B cell (primary cell): Measurements from ENCODE around the gene FAM3B. TPM values are rescaled to one million over a fixed set of nuclear protein-coding genes. Genes with fewer than 3 reads are reported as not detected.

Source experiments
- ATAC-seq: fragments of 200-7000 bp; cut with Tn5 transposase; one replicate; pipeline ENCODE4 v1.10.0; 2021; ENCODE audit warnings: low read depth, mild to moderate bottlenecking, moderate number of reproducible peaks, moderate library complexity
- CTCF ChIA-PET: fragments of 350-600 bp; sonication (Branson Sonifier 250); formaldehyde crosslinking; loops from one replicate; lab custom pipeline; 2021; ENCODE audit warnings: antibody characterized with exemption, inconsistent platforms; lab: Charles Lee
- POLR2A ChIA-PET: fragments of 350-600 bp; sonication (Branson Sonifier 250); formaldehyde crosslinking; loops from one replicate; lab custom pipeline; 2021; ENCODE audit warnings: antibody characterized with exemption; lab: Charles Lee
- DNase-seq: peaks from one replicate; pipeline ENCODE4 v3.0.0; 2013
- H2AFZ ChIP-seq: 2 replicates; pipeline ENCODE4 v1.6.1; 2012; ENCODE audit warnings: mild to moderate bottlenecking, low read depth, low read length; ENCODE audit not compliant: insufficient read depth, poor library complexity, severe bottlenecking
- H3K27ac ChIP-seq, 2 donors: 1 replicate in 1 of 2; 2 replicates in 1 of 2; pipeline ENCODE4 v1.5.1; 2012 to 2013; ENCODE audit warnings: low read length in 2 of 2, mild to moderate bottlenecking in 2 of 2, moderate library complexity in 1 of 2
- H3K27me3 ChIP-seq, 4 experiments: fragments of 200-600 bp in 1 of 4; sonication (generic) in 1 of 4; replicated peaks in 1 of 4; 1 replicate in 2 of 4; 2 replicates in 2 of 4; pipeline versions ENCODE4 v1.6.1 to v1.7.0; 2013 to 2016; ENCODE audit warnings: low read length in 3 of 4, mild to moderate bottlenecking in 2 of 4, mixed read lengths in 1 of 4, moderate library complexity in 1 of 4; ENCODE audit not compliant: insufficient read depth in 4 of 4, control insufficient read depth in 3 of 4; ENCODE audit errors: control extremely low read depth in 1 of 4
- H3K36me3 ChIP-seq, 2 experiments: replicated peaks in 1 of 2; 1 replicate in 1 of 2; 2 replicates in 1 of 2; pipeline versions ENCODE4 v1.6.1 to v1.7.1; 2013; ENCODE audit warnings: low read length in 1 of 2; ENCODE audit not compliant: insufficient read depth in 2 of 2, control insufficient read depth in 1 of 2; ENCODE audit errors: control extremely low read depth in 1 of 2, extremely low read depth in 1 of 2
- H3K4me1 ChIP-seq, 2 donors: fragments of 200-600 bp in 1 of 2; sonication (generic) in 1 of 2; 1 replicate in 1 of 2; 2 replicates in 1 of 2; pipeline versions ENCODE4 v1.5.1 to v1.6.1; 2013 to 2017; ENCODE audit warnings: low read length in 2 of 2; ENCODE audit not compliant: control insufficient read depth in 2 of 2, insufficient read depth in 2 of 2
- H3K4me2 ChIP-seq: replicated peaks from 2 replicates; pipeline ENCODE3; 2012; ENCODE audit warnings: mild to moderate bottlenecking, low read depth, low read length; ENCODE audit not compliant: poor library complexity, severe bottlenecking
- H3K4me3 ChIP-seq, 5 experiments: fragments of 200-600 bp in 1 of 5; sonication (generic) in 1 of 5; 1 replicate in 3 of 5; 2 replicates in 2 of 5; pipeline versions ENCODE4 v1.5.1 to v1.7.0; 2011 to 2016; ENCODE audit warnings: low read length in 4 of 5, mild to moderate bottlenecking in 4 of 5, low read depth in 2 of 5, control low read depth in 1 of 5, moderate library complexity in 1 of 5; ENCODE audit not compliant: insufficient read depth in 1 of 5; ENCODE audit errors: control extremely low read depth in 1 of 5, extremely low read depth in 1 of 5
- H3K79me2 ChIP-seq: fragments of 200-600 bp; sonication (generic); one replicate; pipeline ENCODE4 v1.6.0; 2016; ENCODE audit warnings: low read length; ENCODE audit not compliant: control insufficient read depth, insufficient read depth
- H3K9ac ChIP-seq: fragments of 200-600 bp; sonication (generic); 2 replicates; pipeline ENCODE4 v1.6.1; 2017; ENCODE audit warnings: mild to moderate bottlenecking, low read length, moderate library complexity
- H3K9me3 ChIP-seq, 3 donors: one replicate each; pipeline versions ENCODE4 v1.6.1 to v1.7.1; 2013; ENCODE audit warnings: low read length in 2 of 3; ENCODE audit not compliant: control insufficient read depth in 2 of 3, insufficient read depth in 1 of 3; ENCODE audit errors: control extremely low read depth in 1 of 3
- H4K20me1 ChIP-seq: 2 replicates; pipeline ENCODE4 v1.6.0; 2012; ENCODE audit warnings: mild to moderate bottlenecking, low read length; ENCODE audit not compliant: insufficient read depth, control insufficient read depth, poor library complexity, severe bottlenecking
- H3K27ac Mint-ChIP-seq: one replicate; pipeline ENCODE4 v1.8.0; 2021; ENCODE audit warnings: mixed read lengths
- H3K27me3 Mint-ChIP-seq: one replicate; pipeline ENCODE4 v1.8.0; 2021; ENCODE audit warnings: mixed read lengths
- H3K4me1 Mint-ChIP-seq: one replicate; pipeline ENCODE4 v1.8.0; 2021; ENCODE audit warnings: mixed read lengths
- H3K4me3 Mint-ChIP-seq: one replicate; pipeline ENCODE4 v1.8.0; 2021; ENCODE audit warnings: mixed read lengths
- H3K9me3 Mint-ChIP-seq: one replicate; pipeline ENCODE4 v1.8.0; 2022; ENCODE audit warnings: mixed read lengths; ENCODE audit not compliant: insufficient read depth
- EZH2 ChIP-seq: IDR thresholded peaks from 2 replicates; pipeline ENCODE4 v1.6.1; 2012; ENCODE audit warnings: borderline replicate concordance, low read depth, mild to moderate bottlenecking, moderate library complexity, low read length; ENCODE audit not compliant: insufficient read depth, poor library complexity, severe bottlenecking
- WGBS: methylation state at CpG from one replicate; pipeline ENCODE4 v1.1.5; 2013; ENCODE audit warnings: missing lambda C conversion rate; ENCODE audit not compliant: insufficient coverage; 5-methylcytosine and 5-hydroxymethylcytosine counted together
- intact Hi-C: fragments of 100-400 bp; cut with micrococcal nuclease; formaldehyde crosslinking; loops from one replicate; pipeline ENCODE4 v1.10.0; 2022
- polyA plus RNA-seq: library from polyadenylated mRNA; depleted of rRNA; stranded (reverse); fragments of >200 nt; gene quantifications from 2 replicates; pipeline ENCODE4 v1.2.3, GENCODE V29; 2012
- total RNA-seq, 2 donors: library from RNA; stranded (reverse); fragments of 120-200 nt in 1 of 2; gene quantifications; 1 replicate in 1 of 2; 2 replicates in 1 of 2; pipeline versions ENCODE4 v1.2.3 to v1.2.4, GENCODE V29; 2013 to 2022
- TF ChIP-seq, protein P1 (sequence below): fragments of 200-600 bp; IDR thresholded peaks from one replicate; pipeline ENCODE4 v1.8.0; 2022; ENCODE audit warnings: antibody characterized with exemption, mild to moderate bottlenecking

The FAM3B gene
- total and polyA plus RNA-seq, 2 donors (not counting 1 experiment from before 2014, with no cell fraction given), result 0.09 TPM; not detected in 1

DNA sequence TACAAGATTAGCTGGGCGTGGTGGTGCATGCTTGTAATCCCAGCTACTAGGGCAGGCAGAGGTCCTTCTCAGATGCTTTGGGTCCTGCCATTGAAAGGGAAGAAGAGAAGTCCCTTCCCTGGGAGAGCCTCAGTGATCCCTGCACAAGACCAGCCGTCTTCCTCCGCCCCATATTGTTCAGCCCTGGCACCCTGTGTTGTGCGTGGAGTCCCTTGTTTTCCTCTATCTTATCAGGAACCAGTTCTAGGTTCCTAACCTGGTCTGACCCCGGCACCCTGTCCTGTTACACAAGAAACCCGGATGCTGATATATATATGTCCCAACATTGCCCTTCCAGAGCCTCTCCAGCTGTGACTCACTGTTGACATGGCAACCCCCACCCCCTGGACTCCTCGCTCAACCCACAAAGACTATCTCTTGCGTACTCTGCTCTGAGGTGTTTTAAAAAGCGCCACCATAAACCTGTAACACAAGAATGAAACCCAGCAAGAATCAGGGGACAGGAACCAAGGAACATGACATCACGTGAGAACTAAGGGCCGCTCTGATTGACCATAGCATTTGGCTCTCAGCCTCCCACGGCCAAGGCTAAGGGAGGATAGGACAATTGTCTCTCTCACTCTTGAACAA is 50.0 kb downstream of the FAM3B start:
- peak overlapping the region in 3 of 5 experiments; percentile 28 to 81 (median 69) for H3K4me3 ChIP-seq
- H3K4me1 Mint-ChIP-seq, result peaks cover 93% of the 10 kb centered on the region
- peak overlapping the region; percentile 57 for H3K9ac ChIP-seq
- no peaks in the 10 kb centered on the region for H4K20me1 ChIP-seq
- H3K4me1 ChIP-seq, result peaks cover 79 to 96% of the 10 kb centered on the region in 2 donors
- H3K27me3 Mint-ChIP-seq, result no peaks in the 10 kb centered on the region
- peak overlapping the region; percentile 90 for H3K27ac Mint-ChIP-seq
- no peaks in the 10 kb centered on the region for H3K27me3 ChIP-seq
- no peak overlapping the region for H2AFZ ChIP-seq
- ChIA-PET CTCF (interaction anchor here (1.0 to 4.1 kb wide), 5 partner anchors 10 to 83 kb away, joined by 3 to 46 read pairs (median 3); partner anchors contain the start of gene MX1), POLR2A (no interaction called here)
- no peaks in the 10 kb centered on the region for H3K9me3 Mint-ChIP-seq
- no peaks in the 10 kb centered on the region for H3K9me3 ChIP-seq
- peaks cover 0 to 19% of the 10 kb centered on the region in 2 experiments for H3K36me3 ChIP-seq
- intact Hi-C loops, result loop anchor here (5.0 to 10.0 kb wide), 3 partner anchors 84 to 868 kb away; no protein-coding TSS in a partner anchor
- 75% methylated on average over 11 of the region's 12 CpGs for WGBS
- peak overlapping the region; percentile 80 for H3K4me2 ChIP-seq
- TF ChIP-seq, protein P1, sequence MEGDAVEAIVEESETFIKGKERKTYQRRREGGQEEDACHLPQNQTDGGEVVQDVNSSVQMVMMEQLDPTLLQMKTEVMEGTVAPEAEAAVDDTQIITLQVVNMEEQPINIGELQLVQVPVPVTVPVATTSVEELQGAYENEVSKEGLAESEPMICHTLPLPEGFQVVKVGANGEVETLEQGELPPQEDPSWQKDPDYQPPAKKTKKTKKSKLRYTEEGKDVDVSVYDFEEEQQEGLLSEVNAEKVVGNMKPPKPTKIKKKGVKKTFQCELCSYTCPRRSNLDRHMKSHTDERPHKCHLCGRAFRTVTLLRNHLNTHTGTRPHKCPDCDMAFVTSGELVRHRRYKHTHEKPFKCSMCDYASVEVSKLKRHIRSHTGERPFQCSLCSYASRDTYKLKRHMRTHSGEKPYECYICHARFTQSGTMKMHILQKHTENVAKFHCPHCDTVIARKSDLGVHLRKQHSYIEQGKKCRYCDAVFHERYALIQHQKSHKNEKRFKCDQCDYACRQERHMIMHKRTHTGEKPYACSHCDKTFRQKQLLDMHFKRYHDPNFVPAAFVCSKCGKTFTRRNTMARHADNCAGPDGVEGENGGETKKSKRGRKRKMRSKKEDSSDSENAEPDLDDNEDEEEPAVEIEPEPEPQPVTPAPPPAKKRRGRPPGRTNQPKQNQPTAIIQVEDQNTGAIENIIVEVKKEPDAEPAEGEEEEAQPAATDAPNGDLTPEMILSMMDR, result no peak
- no peak for TF ChIP-seq EZH2
- DNase-seq (peak; percentile 17), ATAC-seq (no peak)
- peak overlapping the region; percentile 74 for H3K4me3 Mint-ChIP-seq
- peaks cover 61% of the 10 kb centered on the region for H3K79me2 ChIP-seq
- peak overlapping the region; percentile 69 to 88 for H3K27ac ChIP-seq
